ENCODE data around the gene MAPRE3. TPM values are rescaled to one million over a fixed set of nuclear protein-coding genes. Genes with fewer than 3 reads are reported as not detected.
"Not testable (repeated sequence)": the region's sequence is repeated elsewhere in the genome, so short reads cannot be mapped to it uniquely, and the experiment has no call there.

MAPRE3 gene
- total RNA-seq, 1 experiment from 2014 or later = 11.6 TPM

DNA sequence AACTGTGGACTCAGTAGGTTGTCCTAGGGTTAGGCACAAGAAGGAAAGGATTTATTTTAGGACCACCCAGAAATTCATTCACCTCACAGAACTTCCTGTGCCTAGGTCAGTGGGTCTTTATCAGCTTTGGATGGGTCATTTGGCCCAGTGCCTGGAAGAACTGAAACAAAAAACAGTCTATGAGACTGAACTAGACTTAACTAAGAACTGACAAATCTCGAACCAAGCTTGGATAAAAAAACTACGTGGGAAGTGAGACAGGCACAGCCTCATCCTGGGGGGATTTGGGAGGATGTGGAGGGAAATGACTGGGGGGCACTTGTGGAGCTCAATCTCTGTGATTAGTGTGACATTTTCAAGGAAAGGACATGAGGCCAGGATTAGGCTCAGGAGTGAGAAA, 103.3 kb downstream of the MAPRE3 start:
- DNase-seq (ENCODE audit: low read depth, low spot score) (no peak), ATAC-seq (no peak)
- H3K27ac ChIP-seq (ENCODE audit: low read length) = no peak overlapping the region
- POLR2A ChIA-PET = no interaction called here
- H3K9me3 ChIP-seq (ENCODE audit: control insufficient read depth, insufficient read depth, low read depth, low read length) = no peaks in the 10 kb centered on the region
- intact Hi-C loops (cut with micrococcal nuclease; ENCODE audit: unreplicated experiment) = no loop called here
- CTCF ChIA-PET = no interaction called here
- in situ Hi-C loops (cut with HindIII; ENCODE audit: low pct_unique_long_range_greater_than_20kb, low sequenced_read_pairs) = no loop called here
- peaks cover 15% of the 10 kb centered on the region for H3K4me1 ChIP-seq (ENCODE audit: control insufficient read depth, insufficient read depth, low read length)
- BruUV-seq (replicated peaks) = no TSS peak
- H3K4me3 ChIP-seq (ENCODE audit: low read depth in 2 of 2, low read length in 2 of 2) = no peak overlapping the region
- TF ChIP-seq POLR2AphosphoS5 (IDR thresholded peaks at IDR 0.05; ENCODE audit: low read depth, low read length) = no peak
- no peak for TF ChIP-seq TCF7L2 (IDR thresholded peaks at IDR 0.05; ENCODE audit: low read depth, low read length)
- TF ChIP-seq, protein P1, sequence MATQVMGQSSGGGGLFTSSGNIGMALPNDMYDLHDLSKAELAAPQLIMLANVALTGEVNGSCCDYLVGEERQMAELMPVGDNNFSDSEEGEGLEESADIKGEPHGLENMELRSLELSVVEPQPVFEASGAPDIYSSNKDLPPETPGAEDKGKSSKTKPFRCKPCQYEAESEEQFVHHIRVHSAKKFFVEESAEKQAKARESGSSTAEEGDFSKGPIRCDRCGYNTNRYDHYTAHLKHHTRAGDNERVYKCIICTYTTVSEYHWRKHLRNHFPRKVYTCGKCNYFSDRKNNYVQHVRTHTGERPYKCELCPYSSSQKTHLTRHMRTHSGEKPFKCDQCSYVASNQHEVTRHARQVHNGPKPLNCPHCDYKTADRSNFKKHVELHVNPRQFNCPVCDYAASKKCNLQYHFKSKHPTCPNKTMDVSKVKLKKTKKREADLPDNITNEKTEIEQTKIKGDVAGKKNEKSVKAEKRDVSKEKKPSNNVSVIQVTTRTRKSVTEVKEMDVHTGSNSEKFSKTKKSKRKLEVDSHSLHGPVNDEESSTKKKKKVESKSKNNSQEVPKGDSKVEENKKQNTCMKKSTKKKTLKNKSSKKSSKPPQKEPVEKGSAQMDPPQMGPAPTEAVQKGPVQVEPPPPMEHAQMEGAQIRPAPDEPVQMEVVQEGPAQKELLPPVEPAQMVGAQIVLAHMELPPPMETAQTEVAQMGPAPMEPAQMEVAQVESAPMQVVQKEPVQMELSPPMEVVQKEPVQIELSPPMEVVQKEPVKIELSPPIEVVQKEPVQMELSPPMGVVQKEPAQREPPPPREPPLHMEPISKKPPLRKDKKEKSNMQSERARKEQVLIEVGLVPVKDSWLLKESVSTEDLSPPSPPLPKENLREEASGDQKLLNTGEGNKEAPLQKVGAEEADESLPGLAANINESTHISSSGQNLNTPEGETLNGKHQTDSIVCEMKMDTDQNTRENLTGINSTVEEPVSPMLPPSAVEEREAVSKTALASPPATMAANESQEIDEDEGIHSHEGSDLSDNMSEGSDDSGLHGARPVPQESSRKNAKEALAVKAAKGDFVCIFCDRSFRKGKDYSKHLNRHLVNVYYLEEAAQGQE (IDR thresholded peaks at IDR 0.05; ENCODE audit: insufficient read depth in 1 of 2, low read depth in 2 of 2, low read length in 1 of 2) = no peak
- no peak for TF ChIP-seq SIN3A (IDR thresholded peaks at IDR 0.05; ENCODE audit: borderline replicate concordance, insufficient read depth, low read depth, low read length)
- TF ChIP-seq, protein P2, sequence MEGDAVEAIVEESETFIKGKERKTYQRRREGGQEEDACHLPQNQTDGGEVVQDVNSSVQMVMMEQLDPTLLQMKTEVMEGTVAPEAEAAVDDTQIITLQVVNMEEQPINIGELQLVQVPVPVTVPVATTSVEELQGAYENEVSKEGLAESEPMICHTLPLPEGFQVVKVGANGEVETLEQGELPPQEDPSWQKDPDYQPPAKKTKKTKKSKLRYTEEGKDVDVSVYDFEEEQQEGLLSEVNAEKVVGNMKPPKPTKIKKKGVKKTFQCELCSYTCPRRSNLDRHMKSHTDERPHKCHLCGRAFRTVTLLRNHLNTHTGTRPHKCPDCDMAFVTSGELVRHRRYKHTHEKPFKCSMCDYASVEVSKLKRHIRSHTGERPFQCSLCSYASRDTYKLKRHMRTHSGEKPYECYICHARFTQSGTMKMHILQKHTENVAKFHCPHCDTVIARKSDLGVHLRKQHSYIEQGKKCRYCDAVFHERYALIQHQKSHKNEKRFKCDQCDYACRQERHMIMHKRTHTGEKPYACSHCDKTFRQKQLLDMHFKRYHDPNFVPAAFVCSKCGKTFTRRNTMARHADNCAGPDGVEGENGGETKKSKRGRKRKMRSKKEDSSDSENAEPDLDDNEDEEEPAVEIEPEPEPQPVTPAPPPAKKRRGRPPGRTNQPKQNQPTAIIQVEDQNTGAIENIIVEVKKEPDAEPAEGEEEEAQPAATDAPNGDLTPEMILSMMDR (IDR thresholded peaks at IDR 0.05) = no peak
- H3K36me3 ChIP-seq (ENCODE audit: control insufficient read depth, insufficient read depth, low read length) = no peaks in the 10 kb centered on the region
- H3K27me3 ChIP-seq (ENCODE audit: control insufficient read depth, insufficient read depth, low read length) = no peaks in the 10 kb centered on the region

DNA sequence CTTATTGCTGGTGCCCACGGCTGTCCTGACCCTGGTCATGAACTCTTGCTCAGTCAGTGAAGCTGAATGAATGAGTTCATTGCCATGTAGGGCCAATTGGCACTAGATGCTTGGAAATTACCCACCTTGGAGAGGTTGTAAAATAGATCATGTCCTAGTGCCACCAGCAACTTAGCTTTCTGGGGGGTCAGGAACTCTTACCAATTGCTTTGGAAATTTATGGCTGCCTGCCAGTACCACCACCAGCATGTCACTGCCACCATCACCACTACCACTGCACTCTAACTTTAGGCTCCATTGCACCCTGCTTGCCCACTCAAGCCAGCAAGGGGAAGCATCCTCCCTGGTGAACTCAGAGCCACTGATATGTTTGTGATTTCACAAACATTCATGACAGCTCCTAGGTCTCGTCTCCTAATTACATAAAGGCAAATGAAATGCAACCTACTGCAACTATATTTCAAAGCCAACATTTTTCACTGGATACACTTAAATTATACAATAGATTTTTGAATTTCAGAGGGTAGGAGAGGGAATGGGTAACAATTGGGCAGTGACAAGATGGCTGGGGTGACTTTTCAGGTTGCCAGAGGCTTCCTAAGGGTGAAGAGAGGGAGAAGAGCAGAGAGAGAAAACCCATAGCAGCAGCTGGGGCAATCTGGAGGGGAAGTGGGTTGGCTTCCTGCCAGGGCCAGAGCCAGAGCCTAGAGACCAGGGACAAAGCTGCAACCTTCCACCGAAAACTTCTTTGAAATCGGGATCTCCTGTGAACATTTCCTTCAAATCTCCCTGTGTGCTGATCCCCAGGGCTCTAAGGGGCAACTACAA, 104.5 kb downstream of the MAPRE3 start:
- Histone ChIP-seq H3K9me3 (ENCODE audit: control insufficient read depth, insufficient read depth, low read depth, low read length) (no peaks in the 10 kb centered on the region), H3K27ac (ENCODE audit: low read length) (no peak overlapping the region), H3K4me3 (ENCODE audit: low read depth in 2 of 2, low read length in 2 of 2) (no peak overlapping the region), H3K36me3 (ENCODE audit: control insufficient read depth, insufficient read depth, low read length) (no peaks in the 10 kb centered on the region), H3K4me1 (ENCODE audit: control insufficient read depth, insufficient read depth, low read length) (peaks cover 14% of the 10 kb centered on the region), H3K27me3 (ENCODE audit: control insufficient read depth, insufficient read depth, low read length) (no peaks in the 10 kb centered on the region)
- in situ Hi-C loops (cut with HindIII; ENCODE audit: low pct_unique_long_range_greater_than_20kb, low sequenced_read_pairs) = no loop called here
- POLR2A ChIA-PET = interaction anchor here (0.7 kb wide), 1 partner anchor 8 kb away, joined by 3 read pairs; no protein-coding TSS in a partner anchor
- no peak for DNase-seq (ENCODE audit: low read depth, low spot score)
- CTCF ChIA-PET = no interaction called here
- no TSS peak for BruUV-seq (replicated peaks)
- TF ChIP-seq TCF7L2 (IDR thresholded peaks at IDR 0.05; ENCODE audit: low read depth, low read length) = no peak
- TF ChIP-seq, protein P1 (IDR thresholded peaks at IDR 0.05; ENCODE audit: insufficient read depth in 1 of 2, low read depth in 2 of 2, low read length in 1 of 2) = no peak
- TF ChIP-seq SIN3A (IDR thresholded peaks at IDR 0.05; ENCODE audit: borderline replicate concordance, insufficient read depth, low read depth, low read length) = no peak
- no peak for TF ChIP-seq POLR2AphosphoS5 (IDR thresholded peaks at IDR 0.05; ENCODE audit: low read depth, low read length)
- TF ChIP-seq, protein P2 (IDR thresholded peaks at IDR 0.05) = no peak
- no peak for ATAC-seq
- intact Hi-C loops (cut with micrococcal nuclease; ENCODE audit: unreplicated experiment) = no loop called here

DNA sequence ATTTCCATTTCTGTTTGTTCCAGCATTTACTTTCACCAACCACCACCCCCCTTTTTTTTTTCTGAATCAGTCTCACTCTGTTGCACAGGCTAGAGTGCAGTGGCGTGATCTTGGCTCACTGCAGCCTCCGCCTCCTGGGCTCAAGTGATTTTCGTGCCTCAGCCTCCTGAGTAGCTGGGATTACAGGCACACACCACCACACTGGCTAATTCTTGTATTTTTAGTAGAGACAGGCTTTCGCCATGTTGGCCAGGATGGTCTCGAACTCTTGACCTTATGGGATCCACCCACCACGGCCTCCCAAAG, 105.1 kb downstream of the MAPRE3 start:
- ATAC-seq; DNase-seq (ENCODE audit: low read depth, low spot score); H3K27ac ChIP-seq (ENCODE audit: low read length); CTCF ChIA-PET; H3K9me3 ChIP-seq (ENCODE audit: control insufficient read depth, insufficient read depth, low read depth, low read length); H3K27me3 ChIP-seq (ENCODE audit: control insufficient read depth, insufficient read depth, low read length); in situ Hi-C loops (cut with HindIII; ENCODE audit: low pct_unique_long_range_greater_than_20kb, low sequenced_read_pairs); H3K36me3 ChIP-seq (ENCODE audit: control insufficient read depth, insufficient read depth, low read length); H3K4me3 ChIP-seq (ENCODE audit: low read depth in 2 of 2, low read length in 2 of 2); intact Hi-C loops (cut with micrococcal nuclease; ENCODE audit: unreplicated experiment); BruUV-seq (replicated peaks); H3K4me1 ChIP-seq (ENCODE audit: control insufficient read depth, insufficient read depth, low read length): not testable (repeated sequence)
- POLR2A ChIA-PET = interaction anchor here (0.7 kb wide), 1 partner anchor 9 kb away, joined by 3 read pairs; no protein-coding TSS in a partner anchor
